OCI-LY1 (cell line): Measurements from ENCODE around the gene KCNH1.

Experiments
- H2AFZ ChIP-seq: fragments of 200-600 bp; sonication (generic), shearing (Covaris generic); 2 replicates; pipeline ENCODE4 v1.6.0; 2014; ENCODE audit warnings: antibody characterized with exemption, mild to moderate bottlenecking, low read length
- H3F3A ChIP-seq: fragments of 200-600 bp; sonication (generic), shearing (Covaris generic); 2 replicates; pipeline ENCODE4 v1.6.0; 2014; ENCODE audit warnings: mild to moderate bottlenecking, antibody characterized with exemption, low read length, moderate library complexity; ENCODE audit not compliant: insufficient read depth
- H3K27ac ChIP-seq: fragments of 200-600 bp; sonication (generic); 2 replicates; pipeline ENCODE4 v1.5.1; 2014; ENCODE audit warnings: low read length, mixed run types, mild to moderate bottlenecking, low read depth; ENCODE audit not compliant: poor library complexity, severe bottlenecking
- H3K27me3 ChIP-seq: fragments of 200-600 bp; sonication (generic); 2 replicates; pipeline ENCODE4 v1.6.0; 2014; ENCODE audit warnings: antibody characterized with exemption, mild to moderate bottlenecking, low read length, moderate library complexity; ENCODE audit not compliant: insufficient read depth
- H3K36me3 ChIP-seq: fragments of 200-600 bp; sonication (generic); 2 replicates; pipeline ENCODE4 v1.6.1; 2014; ENCODE audit warnings: mild to moderate bottlenecking, antibody characterized with exemption, low read length, moderate library complexity, mixed read lengths; ENCODE audit not compliant: insufficient read depth
- H3K4me1 ChIP-seq: fragments of 200-600 bp; sonication (generic); 2 replicates; pipeline ENCODE4 v1.5.1; 2014; ENCODE audit warnings: mild to moderate bottlenecking, low read length, moderate library complexity; ENCODE audit not compliant: insufficient read depth, severe bottlenecking
- H3K4me2 ChIP-seq: fragments of 200-600 bp; sonication (generic), shearing (Covaris generic); 2 replicates; pipeline ENCODE4 v1.6.1; 2014; ENCODE audit warnings: low read length
- H3K4me3 ChIP-seq: fragments of 200-600 bp; sonication (generic); 2 replicates; pipeline ENCODE4 v1.5.1; 2014; ENCODE audit warnings: low read length, low read depth, mild to moderate bottlenecking, mixed read lengths; ENCODE audit not compliant: poor library complexity, severe bottlenecking
- H3K79me2 ChIP-seq: fragments of 200-600 bp; shearing (Covaris generic); 2 replicates; pipeline ENCODE4 v1.6.1; 2016; ENCODE audit warnings: mixed run types, low read length, mixed read lengths; ENCODE audit not compliant: insufficient read depth
- H3K9ac ChIP-seq: fragments of 200-600 bp; sonication (generic), shearing (Covaris generic); 2 replicates; pipeline ENCODE4 v1.6.1; 2014; ENCODE audit warnings: mild to moderate bottlenecking, low read length, mixed read lengths
- H3K9me2 ChIP-seq: fragments of 200-600 bp; sonication (generic), shearing (Covaris generic); 2 replicates; pipeline ENCODE4 v1.6.1; 2014; ENCODE audit warnings: low read depth, mild to moderate bottlenecking, low read length, mixed read lengths
- H3K9me3 ChIP-seq: fragments of 200-600 bp; shearing (Covaris generic); 2 replicates; pipeline ENCODE4 v1.6.1; 2014; ENCODE audit warnings: low read length, mixed read lengths
- H4K20me1 ChIP-seq: fragments of 200-600 bp; sonication (generic), shearing (Covaris generic); 2 replicates; pipeline ENCODE4 v1.6.0; 2016; ENCODE audit warnings: mild to moderate bottlenecking, low read length; ENCODE audit not compliant: insufficient read depth
- CTCF ChIP-seq: fragments of 200-600 bp; sonication (generic), shearing (Covaris generic); IDR thresholded peaks from 2 replicates; pipeline ENCODE4 v1.5.1; 2017; ENCODE audit warnings: mild to moderate bottlenecking, antibody characterized with exemption, low read length, moderate library complexity, mixed read lengths
- EZH2 ChIP-seq: fragments of 200-600 bp; sonication (generic), shearing (Covaris generic); IDR thresholded peaks from 2 replicates; pipeline ENCODE4 v1.8.0; 2017; ENCODE audit warnings: borderline replicate concordance, mixed run types, mild to moderate bottlenecking, antibody characterized with exemption, low read length, moderate library complexity, mixed read lengths

KCNH1 gene

DNA sequence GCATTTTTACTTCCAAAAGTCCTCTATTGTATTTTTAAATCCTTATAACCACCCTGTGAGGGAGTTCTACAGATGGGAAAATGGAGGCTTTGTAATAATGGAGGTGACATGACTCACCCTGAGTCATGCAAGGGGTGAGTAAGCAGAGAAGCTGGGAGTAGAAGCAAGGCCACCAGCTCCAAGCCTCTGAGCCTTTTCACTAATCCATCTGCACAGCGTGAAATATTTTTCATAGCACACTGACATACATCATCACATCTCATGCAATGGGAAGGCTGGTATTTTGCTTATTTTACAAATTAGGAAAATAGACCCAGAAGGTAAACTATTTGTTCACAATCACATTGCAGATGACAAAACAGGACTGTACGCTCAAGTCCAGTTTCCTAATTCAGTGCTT lies 96.9 kb downstream of the KCNH1 start:
- Histone ChIP-seq H3F3A (no peaks in the 10 kb centered on the region), H3K79me2 (no peaks in the 10 kb centered on the region), H3K4me1 (no peaks in the 10 kb centered on the region), H3K9ac (no peak overlapping the region), H2AFZ (no peak overlapping the region), H3K9me3 (no peaks in the 10 kb centered on the region), H3K27me3 (no peaks in the 10 kb centered on the region), H3K4me3 (no peak overlapping the region), H3K36me3 (no peaks in the 10 kb centered on the region), H4K20me1 (no peaks in the 10 kb centered on the region), H3K9me2 (no peaks in the 10 kb centered on the region), H3K27ac (no peak overlapping the region), H3K4me2 (no peak overlapping the region)
- TF ChIP-seq EZH2 (no peak), CTCF (no peak)

- Histone ChIP-seq H3K9ac (no peak overlapping the region), H3K27ac (no peak overlapping the region), H3K4me3 (no peak overlapping the region), H3K36me3 (no peaks in the 10 kb centered on the region), H4K20me1 (no peaks in the 10 kb centered on the region), H3K4me1 (no peaks in the 10 kb centered on the region), H3K9me2 (no peaks in the 10 kb centered on the region), H3K4me2 (no peak overlapping the region), H3K9me3 (no peaks in the 10 kb centered on the region), H2AFZ (no peak overlapping the region), H3K27me3 (no peaks in the 10 kb centered on the region), H3F3A (no peaks in the 10 kb centered on the region), H3K79me2 (no peaks in the 10 kb centered on the region)
- no peak for TF ChIP-seq CTCF
- no peak for TF ChIP-seq EZH2
Measured at GRCh38 chr1:211036381-211037060, 97.4 kb downstream of the KCNH1 start.

- no peaks in the 10 kb centered on the region for H3K36me3 ChIP-seq
- H3K4me1 ChIP-seq: no peaks in the 10 kb centered on the region
- no peak overlapping the region for H2AFZ ChIP-seq
- no peak overlapping the region for H3K9ac ChIP-seq
- H3F3A ChIP-seq: no peaks in the 10 kb centered on the region
- no peaks in the 10 kb centered on the region for H4K20me1 ChIP-seq
- no peak overlapping the region for H3K27ac ChIP-seq
- no peak overlapping the region for H3K4me2 ChIP-seq
- TF ChIP-seq CTCF (no peak), EZH2 (no peak)
- H3K79me2 ChIP-seq: no peaks in the 10 kb centered on the region
- H3K9me2 ChIP-seq: no peaks in the 10 kb centered on the region
- H3K9me3 ChIP-seq: no peaks in the 10 kb centered on the region
- no peaks in the 10 kb centered on the region for H3K27me3 ChIP-seq
- H3K4me3 ChIP-seq: no peak overlapping the region
Measured at GRCh38 chr1:211035821-211036380, 98.0 kb downstream of the KCNH1 start.
